ENCODE data around the gene TRIM52.
"Not testable (repeated sequence)": the region's sequence is repeated elsewhere in the genome, so short reads cannot be mapped to it uniquely, and the experiment has no call there.

The TRIM52 gene

DNA sequence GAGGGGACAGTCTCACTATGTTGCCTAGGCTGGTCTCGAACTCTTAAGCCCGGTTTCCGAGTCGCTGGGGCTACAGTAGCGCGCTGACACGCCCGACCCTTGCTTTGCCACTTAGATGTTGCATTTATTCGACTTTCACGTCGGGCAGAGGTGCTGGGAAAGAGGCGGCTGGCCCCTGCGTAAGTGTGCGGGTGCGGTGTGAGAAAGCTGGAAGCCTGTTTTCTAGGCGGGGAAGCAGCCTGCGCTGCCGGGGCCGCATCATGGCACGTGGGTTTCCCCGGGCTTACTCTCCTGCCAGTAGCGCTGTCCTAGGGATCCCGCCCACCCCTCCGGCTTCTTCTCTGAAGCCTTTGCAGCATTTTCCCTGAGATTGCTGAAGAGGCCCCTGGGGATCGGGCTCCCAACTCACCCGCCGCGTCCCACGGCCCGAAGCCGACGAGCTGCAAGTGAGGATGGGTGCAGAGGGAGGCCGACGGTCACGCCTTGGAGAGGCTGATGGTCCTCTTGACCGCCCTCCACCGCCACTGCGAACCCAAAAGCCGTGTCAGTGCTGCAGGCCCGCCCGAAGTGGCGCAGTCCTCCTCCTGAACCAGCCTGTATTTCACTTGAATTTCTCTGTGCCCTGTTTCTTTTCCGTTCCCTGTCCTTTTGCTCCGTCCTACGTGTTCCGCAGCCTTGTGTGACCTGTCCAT is 43.7 kb downstream of the TRIM52 start:
- TF ChIP-seq, protein P1, sequence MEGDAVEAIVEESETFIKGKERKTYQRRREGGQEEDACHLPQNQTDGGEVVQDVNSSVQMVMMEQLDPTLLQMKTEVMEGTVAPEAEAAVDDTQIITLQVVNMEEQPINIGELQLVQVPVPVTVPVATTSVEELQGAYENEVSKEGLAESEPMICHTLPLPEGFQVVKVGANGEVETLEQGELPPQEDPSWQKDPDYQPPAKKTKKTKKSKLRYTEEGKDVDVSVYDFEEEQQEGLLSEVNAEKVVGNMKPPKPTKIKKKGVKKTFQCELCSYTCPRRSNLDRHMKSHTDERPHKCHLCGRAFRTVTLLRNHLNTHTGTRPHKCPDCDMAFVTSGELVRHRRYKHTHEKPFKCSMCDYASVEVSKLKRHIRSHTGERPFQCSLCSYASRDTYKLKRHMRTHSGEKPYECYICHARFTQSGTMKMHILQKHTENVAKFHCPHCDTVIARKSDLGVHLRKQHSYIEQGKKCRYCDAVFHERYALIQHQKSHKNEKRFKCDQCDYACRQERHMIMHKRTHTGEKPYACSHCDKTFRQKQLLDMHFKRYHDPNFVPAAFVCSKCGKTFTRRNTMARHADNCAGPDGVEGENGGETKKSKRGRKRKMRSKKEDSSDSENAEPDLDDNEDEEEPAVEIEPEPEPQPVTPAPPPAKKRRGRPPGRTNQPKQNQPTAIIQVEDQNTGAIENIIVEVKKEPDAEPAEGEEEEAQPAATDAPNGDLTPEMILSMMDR (IDR thresholded peaks at IDR 0.05; ENCODE audit: low read depth, low read length) = peak; percentile 9
- peak overlapping the region; percentile 46 for H3K4me3 ChIP-seq (ENCODE audit: low read depth, low read length)
- DNase-seq (ENCODE audit: low read depth, low spot score) = peak; percentile 57
- in situ Hi-C loops (cut with HindIII; ENCODE audit: low sequenced_read_pairs) = no loop called here

DNA sequence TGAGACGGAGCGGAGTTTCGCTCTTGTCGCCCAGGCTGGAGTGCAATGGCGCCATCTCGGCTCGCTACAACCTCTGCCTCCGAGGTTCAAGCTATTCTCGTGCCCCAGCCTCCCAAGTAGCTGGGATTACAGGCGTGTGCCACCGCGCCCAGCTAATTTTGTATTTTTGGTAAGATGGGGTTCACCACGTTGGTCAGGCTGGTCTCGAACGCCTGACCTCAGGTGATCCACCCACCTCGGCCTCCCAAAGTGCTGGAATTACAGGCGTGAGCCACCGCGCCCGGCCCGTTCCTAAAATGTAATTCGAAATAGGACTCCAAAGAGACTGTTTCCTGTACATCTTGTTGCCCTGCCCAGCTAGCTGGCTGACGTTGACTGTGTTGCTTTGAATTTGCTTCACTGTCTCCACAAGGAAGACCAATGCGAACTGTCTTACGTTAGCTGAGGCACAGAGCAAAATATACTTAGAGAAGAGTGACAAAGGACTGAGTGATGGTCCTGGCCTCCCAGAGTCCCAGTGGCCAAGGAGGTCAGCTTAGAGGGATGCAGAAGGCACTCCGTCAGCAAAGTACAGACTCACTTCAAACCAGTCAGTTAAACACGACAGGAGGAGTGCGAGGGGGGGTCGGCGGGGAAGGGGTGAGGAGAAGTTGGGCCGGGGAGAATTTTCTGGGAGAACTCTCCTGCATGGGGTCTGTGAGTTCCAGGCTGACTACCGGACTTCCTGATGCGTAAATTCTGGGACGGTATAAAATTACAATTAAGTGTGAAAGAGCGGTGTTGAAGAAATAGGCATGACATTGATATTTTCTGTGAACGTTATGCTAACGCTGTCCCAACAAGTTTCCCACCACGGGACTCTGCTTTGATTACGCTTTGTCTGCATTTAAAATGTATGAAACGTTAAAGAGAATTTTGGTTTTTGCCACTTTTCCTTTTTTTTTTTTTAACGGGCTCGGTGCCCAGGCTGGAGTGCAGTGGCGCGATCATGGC is 44.6 kb downstream of the TRIM52 start:
- in situ Hi-C loops (cut with HindIII; ENCODE audit: low sequenced_read_pairs) = no loop called here
- TF ChIP-seq, protein P1 (IDR thresholded peaks at IDR 0.05; ENCODE audit: low read depth, low read length) = no peak
- DNase-seq (ENCODE audit: low read depth, low spot score) = peak; percentile 38
- peak overlapping the region; percentile 46 for H3K4me3 ChIP-seq (ENCODE audit: low read depth, low read length)

DNA sequence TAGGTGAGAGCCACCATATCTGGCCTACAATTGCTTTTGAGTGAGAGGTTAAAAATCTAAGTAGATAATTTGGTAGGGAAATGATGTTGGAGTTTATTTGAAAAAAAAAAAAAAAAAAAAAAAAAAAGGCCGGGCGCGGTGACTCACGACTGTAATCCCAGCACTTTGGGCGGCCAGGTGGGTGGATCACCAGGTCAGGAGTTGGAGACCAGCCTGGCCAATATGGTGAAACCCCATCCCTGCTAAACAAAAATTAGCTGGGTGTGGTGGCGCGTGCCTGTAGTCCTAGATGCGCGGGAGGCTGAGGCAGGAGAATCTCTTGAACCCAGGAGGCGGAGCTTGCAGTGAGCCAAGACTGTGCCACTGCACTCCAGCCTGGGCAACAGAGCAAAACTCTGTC is 46.7 kb downstream of the TRIM52 start:
- DNase-seq (ENCODE audit: low read depth, low spot score); H3K4me3 ChIP-seq (ENCODE audit: low read depth, low read length); in situ Hi-C loops (cut with HindIII; ENCODE audit: low sequenced_read_pairs): not testable (repeated sequence)

GRCh38 chr5:181212934-181213333 is 48.0 kb downstream of the TRIM52 start:
- TF ChIP-seq, protein P1 (IDR thresholded peaks at IDR 0.05; ENCODE audit: low read depth, low read length) = no peak
- DNase-seq (ENCODE audit: low read depth, low spot score) = no peak
- in situ Hi-C loops (cut with HindIII; ENCODE audit: low sequenced_read_pairs) = no loop called here
- H3K4me3 ChIP-seq (ENCODE audit: low read depth, low read length) = no peak overlapping the region

GRCh38 chr5:181212080-181212479 is 48.9 kb downstream of the TRIM52 start:
- in situ Hi-C loops (cut with HindIII; ENCODE audit: low sequenced_read_pairs) = no loop called here
- H3K4me3 ChIP-seq (ENCODE audit: low read depth, low read length) = no peak overlapping the region
- TF ChIP-seq, protein P1 (IDR thresholded peaks at IDR 0.05; ENCODE audit: low read depth, low read length) = no peak
- no peak for DNase-seq (ENCODE audit: low read depth, low spot score)

GRCh38 chr5:181211208-181211607 is 49.7 kb downstream of the TRIM52 start:
- no peak for DNase-seq (ENCODE audit: low read depth, low spot score)
- no peak overlapping the region for H3K4me3 ChIP-seq (ENCODE audit: low read depth, low read length)
- TF ChIP-seq, protein P1 (IDR thresholded peaks at IDR 0.05; ENCODE audit: low read depth, low read length) = no peak
- in situ Hi-C loops (cut with HindIII; ENCODE audit: low sequenced_read_pairs) = no loop called here

- H3K4me3 ChIP-seq (ENCODE audit: low read depth, low read length); in situ Hi-C loops (cut with HindIII; ENCODE audit: low sequenced_read_pairs); DNase-seq (ENCODE audit: low read depth, low spot score): not testable (repeated sequence)
Measured at GRCh38 chr5:181210698-181211097, 50.2 kb downstream of the TRIM52 start.

DNA sequence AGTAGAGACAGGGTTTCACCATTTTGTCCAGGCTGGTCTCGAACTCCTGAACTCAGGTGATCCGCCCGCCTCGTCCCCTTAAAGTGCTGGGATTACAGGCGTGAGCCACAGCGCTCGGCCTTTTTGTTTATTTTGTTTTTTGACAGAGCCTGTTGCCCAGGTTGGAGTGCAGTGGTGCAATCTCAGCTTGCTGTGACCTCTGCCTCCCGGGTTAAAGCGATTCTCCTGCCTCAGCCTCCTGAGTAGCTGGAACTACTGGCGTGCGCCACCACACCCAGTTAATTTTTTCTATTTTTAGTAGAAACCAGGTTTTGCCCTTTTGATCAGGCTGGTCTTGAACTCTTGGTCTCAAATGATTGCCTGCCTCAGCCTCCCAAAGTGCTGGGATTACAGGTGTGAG is 50.8 kb downstream of the TRIM52 start:
- DNase-seq (ENCODE audit: low read depth, low spot score); H3K4me3 ChIP-seq (ENCODE audit: low read depth, low read length); in situ Hi-C loops (cut with HindIII; ENCODE audit: low sequenced_read_pairs): not testable (repeated sequence)

GRCh38 chr5:181209006-181209405 is 51.9 kb downstream of the TRIM52 start:
- H3K4me3 ChIP-seq (ENCODE audit: low read depth, low read length); in situ Hi-C loops (cut with HindIII; ENCODE audit: low sequenced_read_pairs); DNase-seq (ENCODE audit: low read depth, low spot score): not testable (repeated sequence)
